ENCODE results near the gene PRTG.
"Not testable (repeated sequence)": the region's sequence is repeated elsewhere in the genome, so short reads cannot be mapped to it uniquely, and the experiment has no call there.

The PRTG gene

DNA sequence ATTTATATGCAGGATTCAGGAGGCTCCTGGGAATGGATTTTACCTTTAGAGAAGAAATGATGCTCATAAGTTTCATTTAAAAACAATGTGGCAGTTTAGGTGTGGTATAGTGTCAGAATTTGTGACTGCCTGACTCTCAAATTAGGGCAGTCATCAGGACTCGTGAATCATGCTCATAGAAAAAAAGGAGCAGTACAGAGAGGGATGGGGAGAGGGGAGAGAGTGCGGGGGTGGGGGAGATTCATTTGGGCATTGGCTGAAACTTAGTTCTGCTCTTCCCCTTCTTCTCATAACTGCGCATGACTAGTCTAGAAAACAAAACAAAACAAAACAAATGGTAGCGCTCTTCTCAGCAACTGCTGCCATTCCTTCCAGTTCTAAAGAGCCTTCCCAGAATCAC is 44.3 kb downstream of the PRTG start:
- H3K36me3 ChIP-seq (ENCODE audit: control insufficient read depth, insufficient read depth, low read length): no peaks in the 10 kb centered on the region
- H3K27me3 ChIP-seq (ENCODE audit: control insufficient read depth, insufficient read depth, low read length): no peaks in the 10 kb centered on the region
- DNase-seq (ENCODE audit: low read depth, low spot score): no peak
- H3K9me3 ChIP-seq (ENCODE audit: control insufficient read depth, insufficient read depth, low read length): no peaks in the 10 kb centered on the region
- WGBS (ENCODE audit: insufficient coverage, insufficient read length): no CpG with 5 or more reads among the region's 4 CpGs
- no peak overlapping the region for H3K4me3 ChIP-seq (ENCODE audit: low read length)
- peaks cover 3% of the 10 kb centered on the region; the same call in 1 of the 2 replicates for H3K4me1 ChIP-seq (ENCODE audit: control insufficient read depth, insufficient read depth, low read length)
- no peak overlapping the region for H3K27ac ChIP-seq (ENCODE audit: low read length)

DNA sequence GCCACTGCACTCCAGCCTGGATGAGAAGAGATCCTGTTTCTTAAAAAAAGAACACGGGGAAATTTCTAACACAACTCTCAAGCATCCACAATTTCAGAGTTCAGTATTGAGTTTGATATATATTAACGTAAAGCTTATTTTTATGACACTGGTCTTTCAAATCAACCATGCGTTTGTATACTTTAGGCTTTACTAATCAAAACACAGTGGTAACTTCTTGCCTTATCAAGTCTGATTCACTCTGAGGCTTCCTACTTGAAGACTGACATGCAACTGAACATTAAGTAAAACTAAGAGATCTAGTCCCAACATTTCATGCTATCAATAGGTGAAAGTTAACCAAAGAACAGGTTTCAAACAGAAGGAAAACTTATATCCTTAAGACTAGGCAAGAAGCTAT is 46.7 kb downstream of the PRTG start:
- H3K36me3 ChIP-seq (ENCODE audit: control insufficient read depth, insufficient read depth, low read length): no peaks in the 10 kb centered on the region
- no CpG with 5 or more reads among the region's 3 CpGs for WGBS (ENCODE audit: insufficient coverage, insufficient read length)
- no peak for DNase-seq (ENCODE audit: low read depth, low spot score)
- H3K4me1 ChIP-seq (ENCODE audit: control insufficient read depth, insufficient read depth, low read length): peaks cover 3% of the 10 kb centered on the region; the same call in 1 of the 2 replicates
- H3K27ac ChIP-seq (ENCODE audit: low read length): no peak overlapping the region
- H3K4me3 ChIP-seq (ENCODE audit: low read length): no peak overlapping the region
- H3K9me3 ChIP-seq (ENCODE audit: control insufficient read depth, insufficient read depth, low read length): no peaks in the 10 kb centered on the region
- H3K27me3 ChIP-seq (ENCODE audit: control insufficient read depth, insufficient read depth, low read length): no peaks in the 10 kb centered on the region

DNA sequence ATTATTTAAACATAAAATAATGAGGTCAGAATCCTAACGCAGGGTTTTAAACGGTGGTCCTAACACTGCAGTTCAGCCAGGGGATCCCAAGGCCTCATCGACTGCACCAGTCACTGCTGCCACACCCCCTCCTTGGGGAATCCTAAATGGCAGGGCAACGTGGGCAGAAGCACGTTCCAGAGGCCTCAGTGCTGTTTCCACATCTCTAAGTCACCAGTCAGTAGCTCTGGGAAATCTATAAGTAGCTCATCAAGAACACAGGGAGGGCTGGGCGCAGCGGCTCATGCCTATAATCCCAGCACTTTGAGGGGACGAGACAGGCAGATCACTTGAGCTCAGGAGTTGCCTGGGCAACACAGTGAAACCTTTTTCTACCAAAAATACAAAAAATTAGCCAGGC is 47.5 kb downstream of the PRTG start:
- H3K4me3 ChIP-seq (ENCODE audit: low read length): no peak overlapping the region
- no peak for DNase-seq (ENCODE audit: low read depth, low spot score)
- H3K36me3 ChIP-seq (ENCODE audit: control insufficient read depth, insufficient read depth, low read length): no peaks in the 10 kb centered on the region
- WGBS (ENCODE audit: insufficient coverage, insufficient read length): no CpG with 5 or more reads among the region's 8 CpGs
- peaks cover 3% of the 10 kb centered on the region; the same call in 1 of the 2 replicates for H3K4me1 ChIP-seq (ENCODE audit: control insufficient read depth, insufficient read depth, low read length)
- H3K27ac ChIP-seq (ENCODE audit: low read length): no peak overlapping the region
- H3K27me3 ChIP-seq (ENCODE audit: control insufficient read depth, insufficient read depth, low read length): no peaks in the 10 kb centered on the region
- H3K9me3 ChIP-seq (ENCODE audit: control insufficient read depth, insufficient read depth, low read length): no peaks in the 10 kb centered on the region

DNA sequence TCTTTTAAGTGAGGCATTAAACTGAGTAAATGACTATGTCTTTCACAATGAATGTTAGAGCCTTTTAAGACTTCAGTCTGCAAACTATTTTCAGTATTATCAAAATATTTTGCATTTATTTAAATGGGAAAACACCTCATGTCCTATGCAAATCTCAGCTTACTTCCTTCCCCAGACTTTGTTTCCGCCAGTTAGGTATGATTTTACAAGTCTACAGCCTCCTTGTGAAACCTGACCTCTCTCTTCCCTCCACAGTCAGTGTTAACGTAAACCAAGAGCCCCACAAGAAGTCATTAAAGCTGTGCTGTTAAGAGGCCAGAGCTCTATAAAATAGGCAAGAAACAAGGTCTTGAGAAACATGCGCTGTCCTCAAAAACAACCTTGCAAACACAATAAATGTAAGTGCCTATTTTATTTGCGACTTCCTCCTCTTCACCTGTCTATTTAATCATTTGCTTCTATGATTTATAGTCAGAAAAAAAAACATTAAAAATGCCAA is 48.3 kb downstream of the PRTG start:
- DNase-seq (ENCODE audit: low read depth, low spot score): peak; percentile 27
- no CpG with 5 or more reads among the region's 4 CpGs for WGBS (ENCODE audit: insufficient coverage, insufficient read length)
- H3K4me3 ChIP-seq (ENCODE audit: low read length): no peak overlapping the region
- H3K27me3 ChIP-seq (ENCODE audit: control insufficient read depth, insufficient read depth, low read length): no peaks in the 10 kb centered on the region
- H3K9me3 ChIP-seq (ENCODE audit: control insufficient read depth, insufficient read depth, low read length): no peaks in the 10 kb centered on the region
- no peak overlapping the region for H3K27ac ChIP-seq (ENCODE audit: low read length)
- no peaks in the 10 kb centered on the region for H3K36me3 ChIP-seq (ENCODE audit: control insufficient read depth, insufficient read depth, low read length)
- H3K4me1 ChIP-seq (ENCODE audit: control insufficient read depth, insufficient read depth, low read length): peaks cover 3% of the 10 kb centered on the region; the same call in 1 of the 2 replicates

DNA sequence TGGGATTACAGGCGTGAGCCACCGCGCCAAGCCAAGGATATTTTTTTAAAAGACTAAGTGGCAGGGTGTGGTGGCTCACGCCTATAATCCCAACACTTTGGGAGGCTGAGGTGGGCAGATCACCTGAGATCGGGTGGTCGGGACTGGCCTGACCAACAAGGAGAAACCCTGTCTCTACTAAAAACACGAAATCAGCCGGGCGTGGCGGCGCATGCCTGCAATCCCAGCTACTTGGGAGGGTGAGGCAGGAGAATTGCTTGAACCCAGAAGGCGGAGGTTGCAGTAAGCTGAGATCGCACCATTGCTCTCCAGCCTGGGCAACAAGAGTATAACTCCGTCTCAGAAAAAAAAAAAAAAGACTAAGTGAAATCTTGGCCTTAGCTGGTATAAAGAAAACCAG is 49.8 kb downstream of the PRTG start:
- not testable (repeated sequence) for H3K9me3 ChIP-seq (ENCODE audit: control insufficient read depth, insufficient read depth, low read length); DNase-seq (ENCODE audit: low read depth, low spot score); H3K36me3 ChIP-seq (ENCODE audit: control insufficient read depth, insufficient read depth, low read length); H3K27ac ChIP-seq (ENCODE audit: low read length); H3K27me3 ChIP-seq (ENCODE audit: control insufficient read depth, insufficient read depth, low read length); H3K4me3 ChIP-seq (ENCODE audit: low read length); H3K4me1 ChIP-seq (ENCODE audit: control insufficient read depth, insufficient read depth, low read length)
- no CpG with 5 or more reads among the region's 14 CpGs for WGBS (ENCODE audit: insufficient coverage, insufficient read length)

DNA sequence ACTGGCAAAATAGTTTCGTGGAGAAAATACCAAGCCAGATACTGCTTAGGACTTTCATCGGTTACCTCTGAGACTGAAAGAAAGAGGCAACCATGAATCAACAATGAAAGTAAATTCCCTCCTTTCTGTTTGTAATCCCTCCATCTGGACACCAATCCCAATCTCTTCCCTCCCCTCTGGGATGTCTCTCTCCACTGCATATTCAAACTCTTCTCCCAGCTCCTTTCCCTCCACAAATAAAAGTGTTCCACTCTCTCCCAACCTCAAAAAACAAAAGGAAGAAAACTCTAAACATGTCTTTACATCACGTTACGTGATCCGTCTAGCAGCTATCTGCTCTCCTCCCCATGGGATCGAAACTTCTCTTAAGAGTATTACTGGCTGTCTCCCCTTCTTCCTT is 55.2 kb downstream of the PRTG start:
- DNase-seq (ENCODE audit: low read depth, low spot score): no peak
- H3K36me3 ChIP-seq (ENCODE audit: control insufficient read depth, insufficient read depth, low read length): no peaks in the 10 kb centered on the region
- H3K27ac ChIP-seq (ENCODE audit: low read length): no peak overlapping the region
- no peaks in the 10 kb centered on the region for H3K9me3 ChIP-seq (ENCODE audit: control insufficient read depth, insufficient read depth, low read length)
- WGBS (ENCODE audit: insufficient coverage, insufficient read length): no CpG with 5 or more reads among the region's 6 CpGs
- H3K4me1 ChIP-seq (ENCODE audit: control insufficient read depth, insufficient read depth, low read length): no peaks in the 10 kb centered on the region
- H3K27me3 ChIP-seq (ENCODE audit: control insufficient read depth, insufficient read depth, low read length): no peaks in the 10 kb centered on the region
- no peak overlapping the region for H3K4me3 ChIP-seq (ENCODE audit: low read length)

DNA sequence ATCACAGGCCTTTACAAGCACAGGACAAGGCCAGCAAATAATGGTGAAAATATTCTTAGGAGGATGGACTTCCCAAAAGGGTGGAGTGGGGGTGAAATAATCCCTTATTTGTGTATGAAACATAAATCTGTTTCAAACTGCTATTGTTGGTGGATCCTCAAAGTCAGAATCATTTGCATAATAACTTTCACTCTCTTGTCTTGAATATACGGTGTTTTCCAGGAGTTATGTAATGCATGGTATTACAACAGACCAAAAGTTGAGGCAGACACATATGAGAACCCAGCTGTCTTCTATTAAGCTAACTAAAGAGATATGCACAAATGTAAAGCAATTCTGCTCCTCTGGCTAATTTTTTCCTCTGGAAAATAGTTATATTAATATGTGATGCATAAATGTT is 57.7 kb downstream of the PRTG start:
- Histone ChIP-seq H3K9me3 (ENCODE audit: control insufficient read depth, insufficient read depth, low read length) (no peaks in the 10 kb centered on the region), H3K27ac (ENCODE audit: low read length) (no peak overlapping the region), H3K4me1 (ENCODE audit: control insufficient read depth, insufficient read depth, low read length) (no peaks in the 10 kb centered on the region), H3K36me3 (ENCODE audit: control insufficient read depth, insufficient read depth, low read length) (no peaks in the 10 kb centered on the region), H3K27me3 (ENCODE audit: control insufficient read depth, insufficient read depth, low read length) (no peaks in the 10 kb centered on the region), H3K4me3 (ENCODE audit: low read length) (no peak overlapping the region)
- DNase-seq (ENCODE audit: low read depth, low spot score): no peak
- WGBS (ENCODE audit: insufficient coverage, insufficient read length): no CpG with 5 or more reads among the region's 1 CpG

DNA sequence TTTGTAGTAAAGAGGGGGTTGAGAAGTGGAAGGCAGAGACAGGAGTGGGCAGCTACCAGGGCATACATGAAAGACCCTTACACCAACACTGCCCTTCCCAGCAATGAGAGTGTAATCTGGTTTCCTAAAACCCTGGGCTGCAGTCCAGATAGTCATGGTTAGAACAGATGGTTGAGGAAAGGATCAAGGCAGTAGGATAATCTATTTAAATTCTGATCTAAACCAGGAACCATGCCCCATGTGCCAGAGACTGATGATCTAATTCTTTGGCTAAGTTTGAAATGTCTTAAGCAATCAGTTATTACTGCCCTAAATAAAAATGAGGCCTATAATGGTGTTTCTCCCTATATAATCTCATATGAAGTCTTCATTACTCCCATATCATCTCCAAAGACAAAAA is 59.6 kb downstream of the PRTG start:
- Histone ChIP-seq H3K27me3 (ENCODE audit: control insufficient read depth, insufficient read depth, low read length) (no peaks in the 10 kb centered on the region), H3K9me3 (ENCODE audit: control insufficient read depth, insufficient read depth, low read length) (no peaks in the 10 kb centered on the region), H3K4me1 (ENCODE audit: control insufficient read depth, insufficient read depth, low read length) (no peaks in the 10 kb centered on the region), H3K27ac (ENCODE audit: low read length) (no peak overlapping the region), H3K36me3 (ENCODE audit: control insufficient read depth, insufficient read depth, low read length) (no peaks in the 10 kb centered on the region), H3K4me3 (ENCODE audit: low read length) (no peak overlapping the region)
- no peak for DNase-seq (ENCODE audit: low read depth, low spot score)

DNA sequence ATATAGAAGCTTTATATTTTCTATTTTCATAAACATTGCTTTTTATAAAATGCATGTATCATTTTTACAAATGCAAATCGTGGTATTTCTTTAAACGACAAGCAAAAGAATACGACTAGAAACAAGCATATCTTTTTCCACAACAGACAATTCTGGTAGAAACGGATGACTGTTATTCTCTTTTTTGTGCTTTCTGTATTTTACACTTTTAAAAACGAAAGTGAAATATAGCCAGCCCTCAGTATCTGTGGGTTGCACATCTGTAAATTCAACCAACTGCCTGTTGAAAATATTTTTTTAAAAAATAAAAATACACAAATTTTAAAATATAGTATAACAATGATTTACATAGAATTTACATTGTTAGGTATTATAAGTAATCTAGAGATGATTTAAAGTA is 61.3 kb downstream of the PRTG start:
- Histone ChIP-seq H3K36me3 (ENCODE audit: control insufficient read depth, insufficient read depth, low read length) (no peaks in the 10 kb centered on the region), H3K27me3 (ENCODE audit: control insufficient read depth, insufficient read depth, low read length) (no peaks in the 10 kb centered on the region), H3K27ac (ENCODE audit: low read length) (no peak overlapping the region), H3K9me3 (ENCODE audit: control insufficient read depth, insufficient read depth, low read length) (no peaks in the 10 kb centered on the region), H3K4me1 (ENCODE audit: control insufficient read depth, insufficient read depth, low read length) (no peaks in the 10 kb centered on the region), H3K4me3 (ENCODE audit: low read length) (no peak overlapping the region)
- no CpG with 5 or more reads among the region's 5 CpGs for WGBS (ENCODE audit: insufficient coverage, insufficient read length)
- DNase-seq (ENCODE audit: low read depth, low spot score): no peak

DNA sequence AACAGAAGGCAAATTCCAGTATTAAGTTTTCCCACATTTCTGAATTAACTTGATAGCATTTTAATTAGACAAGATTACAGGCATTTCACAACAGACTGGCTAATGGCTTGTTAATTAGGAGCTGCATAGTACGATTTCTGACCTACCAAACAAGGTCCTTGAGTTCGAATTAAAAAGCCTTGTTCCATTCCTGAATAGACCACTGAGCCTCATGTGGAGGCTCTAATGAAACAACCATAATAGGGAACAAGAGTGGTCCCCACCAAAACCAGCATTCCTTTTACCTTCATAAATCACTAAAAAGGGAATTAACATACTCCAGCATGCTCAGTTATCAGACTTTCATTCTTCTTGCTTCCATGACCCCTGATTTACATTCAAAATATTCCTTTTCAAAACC is 66.4 kb downstream of the PRTG start:
- no peaks in the 10 kb centered on the region for H3K36me3 ChIP-seq (ENCODE audit: control insufficient read depth, insufficient read depth, low read length)
- no peak for DNase-seq (ENCODE audit: low read depth, low spot score)
- H3K27me3 ChIP-seq (ENCODE audit: control insufficient read depth, insufficient read depth, low read length): no peaks in the 10 kb centered on the region
- H3K4me1 ChIP-seq (ENCODE audit: control insufficient read depth, insufficient read depth, low read length): no peaks in the 10 kb centered on the region; the same call in 1 of the 2 replicates
- no peaks in the 10 kb centered on the region for H3K9me3 ChIP-seq (ENCODE audit: control insufficient read depth, insufficient read depth, low read length)
- H3K27ac ChIP-seq (ENCODE audit: low read length): no peak overlapping the region
- no peak overlapping the region for H3K4me3 ChIP-seq (ENCODE audit: low read length)
- WGBS (ENCODE audit: insufficient coverage, insufficient read length): no CpG with 5 or more reads among the region's 2 CpGs

DNA sequence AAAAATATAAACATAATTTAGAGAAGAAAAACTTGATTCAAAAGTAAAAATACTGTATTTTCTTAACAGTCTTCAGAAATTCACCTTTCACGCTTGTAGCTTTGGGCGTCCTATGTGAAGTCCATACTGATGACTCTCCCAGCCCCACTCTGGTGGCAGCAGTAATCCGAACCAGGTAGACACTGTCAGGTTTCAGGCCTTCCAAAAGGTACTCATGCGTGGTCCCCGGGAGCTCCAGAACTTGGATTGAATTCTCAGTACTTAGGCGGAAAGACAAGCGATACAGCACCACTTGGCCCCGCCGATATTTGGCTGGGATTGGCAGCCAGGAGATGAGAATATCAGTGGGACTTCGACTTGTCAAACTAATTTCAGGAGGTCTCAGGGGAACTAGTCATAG is 69.7 kb downstream of the PRTG start:
- Histone ChIP-seq H3K36me3 (ENCODE audit: control insufficient read depth, insufficient read depth, low read length) (no peaks in the 10 kb centered on the region), H3K27ac (ENCODE audit: low read length) (no peak overlapping the region), H3K4me3 (ENCODE audit: low read length) (no peak overlapping the region), H3K27me3 (ENCODE audit: control insufficient read depth, insufficient read depth, low read length) (no peaks in the 10 kb centered on the region), H3K4me1 (ENCODE audit: control insufficient read depth, insufficient read depth, low read length) (no peaks in the 10 kb centered on the region; the same call in 1 of the 2 replicates), H3K9me3 (ENCODE audit: control insufficient read depth, insufficient read depth, low read length) (no peaks in the 10 kb centered on the region)
- WGBS (ENCODE audit: insufficient coverage, insufficient read length): no CpG with 5 or more reads among the region's 10 CpGs
- no peak for DNase-seq (ENCODE audit: low read depth, low spot score)
